Islet of Langerhans (tissue), 1 donor: ENCODE measurements around the gene LIN7A.
"Not testable (repeated sequence)": the region's sequence is repeated elsewhere in the genome, so short reads cannot be mapped to it uniquely, and the experiment has no call there.

Experiments
- FAIRE-seq: peaks from one replicate; lab custom pipeline; 2011; peaks lifted over from hg19 to GRCh38; lab: Jason Lieb, UNC

The LIN7A gene

DNA sequence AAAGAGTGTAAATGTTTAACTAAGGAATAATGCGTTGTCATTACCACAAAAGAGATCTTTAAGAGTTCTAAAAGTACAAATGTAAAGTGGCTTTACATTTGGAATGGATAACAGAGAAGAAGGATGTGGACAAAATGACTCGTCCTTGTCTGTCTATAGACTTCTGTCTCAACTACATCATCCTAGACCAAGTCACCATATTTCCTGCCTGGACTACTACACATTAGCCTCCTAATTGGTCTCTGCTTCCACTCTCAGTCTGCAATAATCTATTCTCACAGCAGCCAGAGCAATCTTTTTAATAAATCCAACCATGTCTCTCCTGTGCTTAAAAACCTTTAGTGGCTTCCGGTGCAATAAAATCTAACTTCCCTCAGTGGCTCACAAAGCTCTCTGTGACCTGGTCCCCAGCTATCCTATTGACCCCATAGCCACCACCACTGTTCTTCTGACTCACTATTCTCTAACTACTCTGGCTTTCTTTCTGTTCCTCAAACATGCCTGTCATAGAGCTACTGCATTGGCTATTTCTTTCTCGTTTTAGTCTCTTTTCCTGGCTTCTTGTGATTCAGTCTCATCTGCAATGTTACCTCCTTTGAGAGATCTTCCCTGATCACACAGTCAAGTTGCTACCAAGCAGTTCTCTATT lies 130.0 kb downstream of the LIN7A start:
- FAIRE-seq: no peak

DNA sequence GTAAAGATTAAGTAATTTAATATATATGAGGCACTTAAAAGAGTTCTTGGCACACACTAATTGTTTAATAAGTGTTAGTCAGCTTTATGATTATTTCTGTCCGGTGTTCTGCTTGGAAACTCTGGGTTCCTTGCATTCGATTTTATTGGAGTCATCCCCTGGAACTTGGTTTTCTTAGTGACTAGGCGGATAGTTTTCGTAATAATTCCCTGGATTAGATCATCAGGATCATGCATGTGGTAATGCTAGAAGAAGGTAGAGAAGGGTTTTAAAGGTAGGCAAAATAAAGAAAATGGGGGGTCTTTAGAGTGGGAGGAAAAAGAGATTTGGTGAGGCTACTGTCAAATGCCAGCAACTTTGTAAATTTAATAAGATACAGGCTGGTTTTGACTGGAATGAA lies 132.6 kb downstream of the LIN7A start:
- no peak for FAIRE-seq

DNA sequence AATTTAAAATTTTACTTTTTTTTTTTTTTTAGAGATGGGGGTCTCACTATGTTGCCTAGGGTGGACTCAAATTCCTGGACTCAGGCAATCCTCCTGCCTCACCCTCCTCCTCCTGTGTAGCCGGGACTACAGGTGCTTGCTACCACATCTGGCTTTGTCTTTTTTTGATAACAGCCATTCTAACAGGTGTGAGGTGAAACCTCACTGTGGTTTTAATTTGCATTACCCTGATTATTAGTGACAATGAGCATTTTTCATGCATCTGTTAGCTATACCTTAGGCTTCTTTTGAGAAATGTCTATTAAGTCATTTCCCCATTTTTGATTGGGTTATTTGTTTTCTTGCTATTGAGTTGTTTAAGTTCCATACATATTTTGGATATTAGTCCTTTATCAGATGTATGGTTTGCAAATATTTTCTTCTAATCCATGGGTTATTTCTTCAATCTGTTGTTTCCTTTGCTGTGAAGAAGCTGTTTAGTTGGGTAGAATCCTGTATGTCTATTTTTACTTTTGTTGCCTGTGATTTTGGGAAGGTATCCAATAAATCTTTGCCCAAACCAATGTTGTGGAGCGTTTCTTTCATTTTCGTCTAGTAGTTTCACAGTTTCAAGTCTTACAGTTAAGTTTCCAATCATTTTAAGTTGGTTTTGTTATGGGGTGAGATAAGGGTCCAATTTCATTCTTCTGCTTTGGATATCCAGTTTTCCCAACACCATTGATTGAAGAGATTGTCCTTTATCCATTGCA lies 134.9 kb downstream of the LIN7A start:
- FAIRE-seq: no peak

DNA sequence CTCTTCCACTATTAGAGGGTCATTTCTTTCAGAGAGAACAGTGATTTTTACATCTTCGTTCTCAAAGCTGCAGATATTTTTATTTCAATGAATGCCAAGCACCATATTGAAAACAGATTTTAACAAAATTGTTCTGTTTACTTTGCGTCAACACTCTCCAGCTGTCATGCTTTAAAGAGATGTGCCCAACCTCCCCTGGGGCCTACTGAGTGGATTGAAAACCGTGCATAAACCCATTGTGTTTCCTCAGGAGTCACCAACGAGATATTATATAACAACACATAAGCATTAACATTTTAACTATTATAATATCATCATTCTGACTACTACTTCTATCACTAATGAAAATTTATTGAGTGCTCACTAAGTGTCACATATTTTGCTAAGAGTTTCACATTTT lies 139.5 kb downstream of the LIN7A start:
- peak; percentile 21 for FAIRE-seq

DNA sequence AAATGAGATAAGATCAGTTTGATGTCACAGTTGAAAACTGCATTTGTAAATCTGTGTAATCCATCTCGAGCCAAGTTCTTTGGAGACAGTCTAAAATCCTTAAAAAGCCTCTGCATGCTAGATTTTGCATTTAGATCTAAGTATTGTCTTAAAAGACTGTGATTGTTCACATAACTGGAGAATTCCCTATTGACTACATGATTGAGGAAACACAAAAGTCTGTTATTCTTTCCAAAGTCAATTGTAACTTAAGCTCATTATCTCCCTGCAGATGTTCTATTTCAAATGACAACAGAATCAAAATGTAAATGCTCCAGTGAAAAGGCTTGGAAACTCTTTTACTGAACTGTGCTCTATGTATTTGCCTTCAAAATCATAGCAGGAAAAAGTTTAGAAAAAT lies 143.2 kb downstream of the LIN7A start:
- FAIRE-seq: no peak

DNA sequence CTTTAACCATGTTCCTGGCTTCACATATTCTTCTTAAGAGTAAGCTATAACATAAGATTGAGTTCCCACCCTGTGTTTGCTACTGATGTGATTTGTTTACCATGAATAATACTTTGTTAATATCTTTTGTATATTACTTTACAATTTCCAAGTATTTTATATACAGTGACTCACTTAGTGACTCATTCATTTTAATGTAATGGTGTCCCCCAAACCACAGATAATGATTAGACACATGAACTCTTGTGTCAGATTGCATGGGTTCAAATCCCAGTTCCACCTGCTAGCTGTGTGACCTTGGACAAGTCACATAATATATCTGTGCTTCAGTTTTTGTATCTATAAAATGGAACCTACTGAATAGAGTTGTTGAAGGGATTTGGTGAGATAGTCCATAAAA lies 144.9 kb downstream of the LIN7A start:
- no peak for FAIRE-seq

DNA sequence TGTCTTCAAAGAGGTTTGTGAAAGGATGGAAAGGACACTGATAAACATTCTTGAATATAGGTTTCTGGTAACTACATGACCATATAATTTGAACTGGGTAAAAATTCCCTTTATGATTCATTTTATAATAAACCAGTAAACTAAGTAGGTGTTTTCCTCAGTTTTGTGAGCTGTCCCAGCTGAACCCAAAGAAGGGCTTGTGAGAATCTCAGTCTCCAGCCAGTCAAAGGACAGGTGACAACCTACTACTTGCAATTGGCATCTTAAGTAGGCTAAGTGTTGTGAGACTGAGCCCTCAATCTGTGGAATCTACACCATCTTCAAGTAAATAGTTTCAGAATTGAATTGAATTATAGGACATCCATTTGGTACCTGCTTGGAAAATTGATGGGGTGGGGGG lies 145.9 kb downstream of the LIN7A start:
- FAIRE-seq: no peak

DNA sequence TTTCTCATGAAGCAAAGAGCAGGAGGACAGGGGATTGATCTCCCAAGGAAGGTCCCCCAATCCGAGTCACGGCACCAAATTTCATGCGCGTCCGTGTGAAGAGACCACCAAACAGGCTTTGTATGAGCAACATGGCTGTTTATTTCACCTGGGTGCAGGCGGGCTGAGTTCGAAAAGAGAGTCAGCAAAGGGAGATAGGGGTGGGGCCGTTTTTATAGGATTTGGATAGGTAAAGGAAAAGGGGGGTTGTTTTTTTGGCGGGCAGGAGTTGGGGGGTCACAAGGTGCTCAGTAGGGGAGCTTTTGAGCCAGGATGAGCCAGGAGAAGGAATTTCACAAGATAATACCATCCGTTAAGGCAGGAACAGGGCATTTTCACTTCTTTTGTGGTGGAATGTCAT lies 149.3 kb downstream of the LIN7A start:
- FAIRE-seq: not testable (repeated sequence)

DNA sequence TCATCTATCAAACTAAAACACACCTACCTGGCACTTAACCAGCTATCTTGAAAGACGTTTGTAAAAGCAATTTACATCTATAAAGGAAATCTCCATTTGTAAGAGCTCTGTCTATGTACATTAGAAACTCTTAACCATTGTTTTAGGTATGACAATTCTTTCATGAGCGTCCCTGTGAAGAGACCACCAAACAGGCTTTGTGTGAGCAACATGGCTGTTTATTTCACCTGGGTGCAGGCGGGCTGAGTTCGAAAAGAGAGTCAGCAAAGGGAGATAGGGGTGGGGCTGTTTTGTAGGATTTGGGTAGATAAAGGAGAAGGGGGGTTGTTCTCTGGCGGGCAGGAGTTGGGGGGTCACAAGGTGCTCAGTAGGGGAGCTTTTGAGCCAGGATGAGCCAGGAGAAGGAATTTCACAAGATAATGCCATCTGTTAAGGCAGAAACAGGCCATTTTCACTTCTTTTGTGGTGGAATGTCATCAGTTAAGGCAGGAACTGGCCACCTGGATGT lies 154.7 kb downstream of the LIN7A start:
- not testable (repeated sequence) for FAIRE-seq

DNA sequence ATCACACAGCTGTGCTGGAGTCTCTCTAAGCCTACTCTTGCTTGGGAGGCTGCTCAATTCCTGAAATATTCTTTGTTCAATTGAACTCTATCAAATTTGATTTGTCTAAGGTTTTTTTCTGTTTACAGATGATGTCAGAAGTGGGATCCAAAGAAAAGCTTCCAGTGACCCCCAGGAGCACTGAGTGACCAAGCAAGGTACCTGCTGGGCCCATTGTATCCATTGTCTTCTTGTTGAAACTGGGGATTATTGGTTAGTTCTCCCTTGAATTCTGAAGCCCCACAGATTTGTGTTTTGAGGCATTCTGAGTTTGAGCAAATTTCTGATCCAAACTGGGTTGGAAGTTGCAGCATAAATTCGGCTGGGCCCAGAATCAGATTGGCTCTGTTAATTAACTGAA lies 156.4 kb downstream of the LIN7A start:
- no peak for FAIRE-seq

DNA sequence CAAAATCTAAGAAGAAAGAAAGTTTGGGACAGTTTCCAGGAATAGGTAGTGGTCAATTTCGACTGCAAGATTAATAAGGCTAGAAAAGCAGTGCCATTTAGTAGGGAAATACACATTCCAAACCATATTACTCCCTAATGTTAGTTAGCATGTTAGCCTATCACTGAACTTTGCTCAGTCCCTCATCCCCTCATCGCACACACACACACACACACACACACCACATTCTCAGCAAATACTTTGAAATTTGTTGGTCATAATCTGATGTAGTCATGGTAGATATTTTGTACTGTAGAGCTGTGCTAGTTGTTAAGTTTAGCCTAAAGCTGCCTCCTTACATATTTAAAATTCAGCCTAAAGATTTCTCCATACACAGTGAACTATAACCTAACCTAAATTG lies 157.0 kb downstream of the LIN7A start:
- no peak for FAIRE-seq

DNA sequence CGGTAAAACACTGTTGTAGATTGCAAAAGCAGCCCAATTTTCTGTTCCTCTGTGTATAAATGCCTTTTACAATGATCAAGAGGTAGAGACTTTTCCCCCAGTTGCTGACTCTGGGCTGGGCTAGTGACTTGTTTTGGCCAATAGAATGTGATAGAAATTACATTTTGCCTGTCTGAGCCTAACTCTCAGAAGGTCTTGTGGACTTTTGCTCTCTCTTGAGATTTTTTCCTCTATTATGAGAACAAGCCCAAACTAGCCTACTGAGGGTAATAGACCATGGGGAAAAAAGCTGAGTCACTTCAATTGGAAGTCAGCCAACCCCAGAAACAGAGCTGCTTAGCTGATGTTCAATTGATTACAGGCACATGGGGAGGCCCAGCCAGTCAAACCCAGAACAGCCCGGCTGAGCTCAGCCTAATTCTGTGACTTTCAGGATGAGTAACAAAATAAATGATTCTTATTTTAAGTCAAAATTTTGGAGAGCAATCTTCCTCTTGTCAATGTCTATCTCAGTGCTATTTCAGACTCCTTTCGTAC lies 159.7 kb downstream of the LIN7A start:
- FAIRE-seq: peak; percentile 95

DNA sequence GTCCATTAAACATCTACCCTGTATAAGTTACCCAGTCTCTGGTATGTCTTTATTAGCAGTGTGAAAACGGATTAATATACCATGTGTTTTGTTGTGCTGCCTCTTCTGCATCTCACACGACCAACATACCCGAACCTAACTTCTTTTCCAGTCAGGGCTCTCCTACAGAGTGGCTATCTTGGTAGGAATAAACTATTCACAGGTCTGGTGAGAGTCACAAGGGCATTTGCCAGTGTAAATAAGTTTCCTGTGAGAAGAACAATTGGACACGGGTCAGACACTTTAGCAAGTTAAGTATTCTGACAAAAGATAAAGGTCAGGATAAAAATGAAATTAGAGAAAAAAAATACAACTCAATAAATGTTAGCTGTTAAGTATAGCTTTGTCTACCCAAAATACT lies 160.1 kb downstream of the LIN7A start:
- FAIRE-seq: no peak

DNA sequence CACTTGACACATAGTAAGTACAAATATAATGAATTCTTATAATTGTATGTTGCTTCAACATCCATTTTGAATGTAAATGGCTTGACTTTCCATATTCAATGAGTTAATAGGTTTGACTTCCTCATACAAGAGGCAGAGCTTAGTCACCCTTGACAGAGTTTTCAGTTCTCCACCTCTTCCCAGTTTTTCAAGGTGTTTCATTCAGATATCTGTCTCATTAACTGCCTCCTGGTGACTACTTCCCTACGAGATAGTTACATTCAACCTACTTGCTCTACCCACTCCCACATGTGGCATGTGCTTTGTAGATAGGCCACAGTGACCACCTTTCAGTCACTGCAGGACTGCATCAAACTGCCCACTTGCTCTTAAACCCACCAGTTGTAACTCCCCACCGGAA lies 161.0 kb downstream of the LIN7A start:
- FAIRE-seq: no peak

DNA sequence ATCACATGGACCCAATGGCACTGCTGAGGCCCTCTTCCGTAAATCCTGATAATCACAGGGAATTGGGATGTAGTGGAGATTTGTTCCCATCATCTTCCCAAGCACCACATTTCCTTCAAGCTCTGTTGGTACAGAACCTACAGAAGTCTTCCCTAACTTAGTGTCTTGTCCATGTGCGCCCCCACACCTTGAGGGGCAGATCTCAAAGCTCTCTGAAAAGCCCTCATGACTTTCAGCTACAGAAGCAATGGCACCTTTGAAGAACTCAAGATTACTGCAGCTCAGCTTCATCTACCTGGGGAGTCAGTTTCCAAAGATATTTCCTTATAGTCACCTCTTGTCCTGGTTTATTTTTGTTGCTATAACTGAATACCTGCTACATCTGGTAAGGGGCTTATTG lies 166.8 kb downstream of the LIN7A start:
- no peak for FAIRE-seq

DNA sequence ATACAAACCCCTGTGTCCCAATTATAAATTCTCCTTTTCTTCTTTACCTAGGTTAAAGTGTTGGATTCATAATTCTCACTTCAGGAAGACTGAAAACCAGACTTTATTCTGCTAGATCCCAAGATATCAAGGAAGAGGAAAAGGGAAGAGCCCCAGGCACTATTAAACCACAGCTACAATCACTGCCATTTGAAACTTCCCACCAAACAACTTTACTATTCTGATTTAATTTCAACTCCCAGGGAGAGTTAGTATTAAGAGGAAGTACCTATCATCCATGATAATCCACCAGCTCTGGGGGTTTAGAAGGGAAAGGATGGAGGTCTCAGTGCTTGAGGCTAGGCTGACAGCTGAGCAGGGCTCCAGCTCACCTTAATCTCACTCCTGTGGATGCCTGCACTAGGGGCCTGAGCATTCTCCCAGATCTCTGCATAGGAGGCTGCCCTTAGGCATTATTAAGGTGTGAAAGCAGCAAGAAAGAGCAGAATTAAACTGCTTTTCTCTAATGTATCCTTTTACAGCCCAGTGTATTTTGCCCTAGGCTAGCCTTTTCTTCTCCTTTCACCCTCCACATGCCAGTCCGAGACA lies 168.1 kb downstream of the LIN7A start:
- no peak for FAIRE-seq

DNA sequence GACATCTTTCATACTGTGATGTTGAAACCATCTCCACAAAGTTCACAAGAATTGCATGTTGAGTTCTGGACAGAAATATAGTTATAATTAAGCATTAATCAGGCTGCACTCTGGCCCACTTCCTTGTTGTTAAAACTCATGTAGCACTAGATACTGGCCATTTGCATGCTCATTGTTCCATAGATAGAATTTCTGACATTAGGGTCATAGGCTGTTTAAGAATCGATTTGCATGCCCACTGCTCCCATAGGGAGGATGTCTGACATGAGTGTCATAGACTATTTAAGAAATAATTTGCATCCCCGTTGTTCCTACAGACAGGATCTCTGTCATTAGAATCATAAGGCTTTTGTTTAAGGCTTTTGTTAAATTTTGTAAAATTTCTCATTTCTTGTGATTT lies 170.8 kb downstream of the LIN7A start:
- FAIRE-seq: no peak

DNA sequence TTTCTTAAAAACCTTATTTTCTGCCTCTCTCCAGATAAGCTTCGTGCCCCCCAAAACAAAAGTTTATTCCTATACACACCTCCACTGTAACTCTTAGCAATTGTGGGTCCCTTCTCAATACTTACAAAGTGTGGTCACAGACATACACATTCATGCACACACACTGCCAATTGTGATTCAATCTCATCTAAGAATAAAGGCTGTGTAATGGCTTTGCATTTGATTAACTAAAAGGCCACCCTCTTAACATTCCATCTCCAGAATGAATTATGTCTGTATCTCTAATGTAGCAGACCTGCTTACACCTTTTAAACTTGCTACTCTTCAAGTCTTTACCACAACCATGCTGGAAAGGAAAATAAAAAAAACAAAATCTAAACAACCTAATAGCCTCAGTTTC lies 171.5 kb downstream of the LIN7A start:
- no peak for FAIRE-seq

DNA sequence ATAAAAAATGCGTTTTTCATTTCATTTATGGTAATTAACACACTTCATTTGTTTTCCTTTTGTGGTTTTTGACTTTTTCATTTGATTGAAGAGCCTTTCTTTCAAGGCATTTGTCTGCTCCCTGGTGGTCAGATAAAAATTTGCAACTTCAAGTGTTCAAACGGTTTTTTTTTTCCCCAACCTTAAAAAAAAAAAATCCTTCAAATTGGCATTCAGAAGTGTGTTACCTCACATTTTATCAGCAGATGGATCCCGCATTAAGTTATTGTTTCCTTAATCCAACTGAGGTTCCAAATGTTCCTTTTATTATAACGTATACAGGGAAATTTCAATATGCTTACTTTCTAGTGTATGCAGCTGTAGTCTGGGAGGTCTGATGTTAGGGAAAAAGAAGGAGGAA lies 173.9 kb downstream of the LIN7A start:
- peak; percentile 90 for FAIRE-seq

DNA sequence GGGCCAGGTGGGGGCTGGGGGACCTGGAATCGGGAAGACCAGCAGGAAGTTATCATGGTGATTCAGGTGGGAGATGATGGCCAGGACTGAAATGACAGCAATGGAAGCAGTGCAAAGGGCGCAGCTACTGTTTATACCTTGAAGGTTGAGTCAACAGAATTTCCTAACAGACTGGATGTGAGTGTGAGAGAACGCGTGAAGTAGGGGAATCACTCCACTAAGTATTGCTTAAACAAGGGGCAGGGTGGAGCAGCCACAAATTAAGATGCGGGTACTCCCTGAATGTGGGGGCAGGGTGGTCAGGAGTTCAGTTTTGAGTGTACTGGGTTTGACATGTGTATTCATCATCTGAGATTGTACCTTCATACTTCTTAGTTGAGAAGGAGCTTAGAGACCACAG lies 175.9 kb downstream of the LIN7A start:
- no peak for FAIRE-seq

DNA sequence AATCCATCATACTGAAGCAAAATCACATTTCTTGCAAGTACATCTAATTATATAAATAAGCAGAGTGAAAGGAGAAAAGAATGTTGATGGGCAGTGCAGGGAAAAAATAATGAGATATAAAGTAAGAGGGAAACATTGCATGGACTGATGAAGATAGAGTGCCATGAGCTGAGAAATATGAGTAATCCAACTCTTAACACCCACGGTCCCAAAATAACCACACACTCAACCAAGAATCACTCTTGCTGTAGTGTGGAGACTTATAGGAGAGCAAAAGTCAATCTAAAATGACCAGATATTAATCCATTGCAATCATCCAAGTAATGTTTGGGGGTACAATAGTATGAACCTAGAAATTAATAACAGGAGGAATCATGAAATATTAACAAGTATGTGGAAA lies 180.9 kb downstream of the LIN7A start:
- FAIRE-seq: no peak

DNA sequence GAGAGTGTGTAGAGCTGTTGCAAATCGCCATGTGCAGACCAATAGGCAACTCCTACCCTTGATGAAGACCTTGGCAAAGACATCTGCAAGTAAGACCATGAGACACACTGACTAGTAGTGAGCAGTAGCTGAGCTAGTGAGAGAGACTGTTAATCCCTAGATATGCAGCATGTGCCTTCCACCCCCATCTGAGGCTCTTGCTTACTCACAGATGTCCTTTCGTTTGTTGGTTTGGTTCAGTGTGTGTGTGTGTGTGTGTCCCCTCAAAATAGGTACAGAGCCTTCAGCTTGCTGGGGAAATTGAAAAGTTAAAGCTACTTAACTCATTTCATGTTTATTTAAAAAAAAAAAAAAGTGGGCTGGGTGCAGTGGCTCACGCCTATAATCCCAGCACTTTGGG lies 183.5 kb downstream of the LIN7A start:
- FAIRE-seq: no peak

DNA sequence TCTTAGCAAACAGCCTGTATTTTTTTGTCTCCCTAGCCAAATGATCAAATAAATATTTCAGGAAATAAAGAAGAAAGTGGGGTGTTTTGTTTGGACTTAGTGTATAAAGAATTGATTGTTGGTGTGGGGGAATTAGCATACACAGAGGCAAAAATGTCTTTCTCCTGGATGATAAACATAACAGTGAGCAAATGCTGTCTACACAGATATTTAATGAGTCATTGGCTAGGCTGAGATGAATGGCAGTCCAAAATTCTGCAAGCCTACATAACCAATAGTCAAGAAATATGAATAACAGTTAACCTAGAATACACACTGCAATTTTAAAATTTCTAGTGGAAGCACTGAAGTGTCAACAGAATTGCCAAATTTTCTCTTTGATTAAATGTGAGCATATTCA lies 185.3 kb downstream of the LIN7A start:
- no peak for FAIRE-seq
